ENCODE results near the gene APOL3.
"Not testable (repeated sequence)": the region's sequence is repeated elsewhere in the genome, so short reads cannot be mapped to it uniquely, and the experiment has no call there.

The APOL3 gene

GRCh38 chr22:36104435-36104834 lies 56.1 kb downstream of the APOL3 start:
- in situ Hi-C loops (cut with MboI; ENCODE audit: low sequenced_read_pairs) = no loop called here

DNA sequence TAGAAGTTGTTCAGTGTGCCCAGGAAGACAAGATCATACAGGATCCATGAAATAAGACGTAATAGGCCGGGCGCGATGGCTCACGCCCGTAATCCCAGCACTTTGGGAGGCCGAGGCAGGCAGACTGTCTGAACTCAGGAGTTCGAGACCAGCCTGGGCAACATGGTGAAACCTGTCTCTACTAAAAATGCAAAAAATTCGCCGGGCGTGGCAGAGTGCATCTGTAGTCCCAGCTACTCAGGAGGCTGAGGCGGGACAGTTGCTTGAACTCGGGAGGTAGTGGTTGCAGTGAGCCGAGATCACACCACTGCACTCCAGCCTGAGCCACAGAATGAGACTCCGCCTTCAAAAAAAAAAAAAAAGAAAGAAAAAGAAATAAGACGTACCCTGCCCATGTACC lies 56.7 kb downstream of the APOL3 start:
- in situ Hi-C loops (cut with MboI; ENCODE audit: low sequenced_read_pairs) = no loop called here

DNA sequence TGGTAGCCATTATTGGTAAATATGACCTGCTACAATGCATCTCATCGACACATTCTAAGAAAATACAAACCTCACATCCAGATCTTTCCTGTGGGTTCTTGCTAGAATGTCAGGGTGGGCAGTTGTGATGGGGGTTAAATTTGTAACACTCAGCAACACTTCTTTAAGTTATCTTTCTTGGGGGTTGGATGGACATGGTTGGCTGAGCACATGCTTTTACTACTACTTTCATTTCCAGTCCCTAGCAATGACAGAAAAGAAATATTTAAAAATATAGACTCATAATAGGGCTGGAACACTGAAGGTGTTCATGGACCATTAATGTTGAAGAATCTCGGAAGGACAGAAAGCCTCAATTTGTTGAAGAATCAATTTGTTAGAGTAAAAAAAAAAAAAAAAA lies 57.6 kb downstream of the APOL3 start:
- in situ Hi-C loops (cut with MboI; ENCODE audit: low sequenced_read_pairs) = no loop called here

- in situ Hi-C loops (cut with MboI; ENCODE audit: low sequenced_read_pairs) = no loop called here
Measured at GRCh38 chr22:36101756-36102155, 58.8 kb downstream of the APOL3 start.

DNA sequence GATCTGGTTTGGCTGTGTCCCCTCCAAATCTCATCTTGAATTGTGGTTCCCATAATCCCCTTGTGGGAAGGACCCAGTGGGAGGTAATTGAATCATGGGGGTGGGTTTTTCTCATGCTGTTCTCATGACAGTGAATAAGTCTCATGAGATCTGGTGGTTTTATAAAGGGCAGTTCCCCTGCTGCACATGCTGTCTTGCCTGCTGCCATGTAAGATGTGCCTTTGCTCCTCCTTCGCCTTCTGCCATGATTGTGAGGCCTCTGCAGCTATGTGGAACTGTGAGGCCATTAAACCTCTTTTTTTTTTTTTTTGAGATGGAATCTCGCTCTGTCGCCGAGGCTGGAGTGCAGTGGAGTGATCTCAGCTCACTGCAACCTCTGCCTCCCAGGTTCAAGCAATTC lies 59.6 kb downstream of the APOL3 start:
- in situ Hi-C loops (cut with MboI; ENCODE audit: low sequenced_read_pairs) = not testable (repeated sequence)

DNA sequence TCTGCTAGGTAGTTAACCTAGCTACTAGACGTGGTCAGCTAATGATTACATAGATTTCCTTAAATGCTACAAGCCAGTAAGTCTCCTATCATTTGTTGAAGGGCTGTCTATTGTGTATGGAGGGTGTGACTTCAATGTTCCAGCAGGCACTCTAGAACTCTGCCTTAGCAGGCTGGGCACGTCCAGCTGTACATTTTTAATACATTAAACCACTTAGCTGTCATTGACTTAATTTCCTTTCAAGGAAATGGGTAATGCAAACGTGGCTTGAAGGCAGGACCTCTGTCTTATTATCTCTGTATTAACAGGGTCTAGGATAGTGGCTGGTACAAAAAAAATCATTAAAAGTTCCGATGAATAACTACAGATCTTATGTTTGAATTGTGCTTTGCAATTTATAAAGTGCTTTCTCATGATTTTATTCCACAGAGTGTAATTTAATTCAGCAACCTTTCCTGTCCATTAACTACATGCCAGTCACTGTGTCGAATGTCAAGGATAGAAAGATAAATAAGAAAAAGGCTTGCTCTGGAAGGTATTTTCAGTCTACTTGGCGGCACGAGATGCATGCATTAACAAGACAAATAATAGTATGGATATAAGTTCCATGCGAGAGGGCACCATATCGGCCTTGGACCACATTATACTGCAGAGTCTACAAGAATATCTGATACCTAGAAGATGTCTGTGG lies 60.3 kb downstream of the APOL3 start:
- in situ Hi-C loops (cut with MboI; ENCODE audit: low sequenced_read_pairs) = no loop called here

GRCh38 chr22:36099561-36099960 lies 61.0 kb downstream of the APOL3 start:
- in situ Hi-C loops (cut with MboI; ENCODE audit: low sequenced_read_pairs) = not testable (repeated sequence)

- in situ Hi-C loops (cut with MboI; ENCODE audit: low sequenced_read_pairs) = no loop called here
Measured at GRCh38 chr22:36097880-36098279, 62.7 kb downstream of the APOL3 start.

GRCh38 chr22:36090772-36091171 lies 69.8 kb downstream of the APOL3 start:
- in situ Hi-C loops (cut with MboI; ENCODE audit: low sequenced_read_pairs) = not testable (repeated sequence)

All from hTERT RPE-1 (cell line).